ENCODE data around the gene GRIFIN. TPM values are rescaled to one million over a fixed set of nuclear protein-coding genes. Genes with fewer than 3 reads are reported as not detected.

Gene GRIFIN
- total and polyA plus RNA-seq, 2 donors (not counting 1 experiment from before 2014, with no cell fraction given): not detected

DNA sequence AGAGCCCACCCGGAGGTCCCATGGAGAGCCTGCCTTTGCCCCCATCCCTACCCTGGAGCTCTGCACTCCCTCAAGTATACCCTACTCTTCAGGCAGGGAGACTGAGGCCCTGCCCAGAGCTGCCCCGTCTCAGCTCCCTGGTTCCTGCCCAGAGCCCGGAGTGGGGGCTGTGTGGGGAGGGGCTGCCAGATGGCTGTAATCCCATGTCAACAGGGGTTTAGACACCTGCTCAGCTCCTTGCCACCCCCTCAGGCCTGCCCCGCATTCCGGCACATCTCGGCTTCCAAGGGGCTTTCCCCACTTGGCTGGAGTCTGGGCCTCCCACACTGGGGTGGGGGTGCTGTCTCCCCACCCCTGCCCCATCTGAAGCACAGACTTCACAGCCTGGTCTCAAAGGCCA lies 22.5 kb upstream of the GRIFIN start:
- no peak overlapping the region for H3K4me3 ChIP-seq (replicated peaks in 1 of 4; ENCODE audit: control extremely low read depth in 1 of 4, insufficient read depth in 1 of 4, low read depth in 3 of 4, low read length in 4 of 4)
- H3K4me1 ChIP-seq (ENCODE audit: control insufficient read depth, extremely low read depth, insufficient read depth, low read length): no peaks in the 10 kb centered on the region
- H3K79me2 ChIP-seq (ENCODE audit: control insufficient read depth, insufficient read depth, low read length): no peaks in the 10 kb centered on the region
- H4K20me1 ChIP-seq (ENCODE audit: control insufficient read depth, extremely low read depth, insufficient read depth, low read length): no peaks in the 10 kb centered on the region
- no peaks in the 10 kb centered on the region for H3K36me3 ChIP-seq (ENCODE audit: control insufficient read depth, insufficient read depth, low read length)
- DNase-seq (ENCODE audit: low read depth in 2 of 2): no peak
- peaks cover 9% of the 10 kb centered on the region for H3K27me3 ChIP-seq (ENCODE audit: control insufficient read depth, insufficient read depth, low read length)
- no peak overlapping the region for H2AFZ ChIP-seq (ENCODE audit: low read length)
- no peak overlapping the region for H3K4me2 ChIP-seq (ENCODE audit: extremely low read depth, insufficient read depth, low read length)
- no peak overlapping the region for H3K9ac ChIP-seq (ENCODE audit: insufficient read depth, low read length)
- TF ChIP-seq CTCF (conservative IDR thresholded peaks at IDR 0.05 in 1 of 2, IDR thresholded peaks at IDR 0.05 in 1 of 2; ENCODE audit: low read depth in 1 of 2, low read length in 2 of 2) (no peak), EZH2 (IDR thresholded peaks at IDR 0.05; ENCODE audit: low read length, missing control alignments) (no peak)
- H3K27ac ChIP-seq (ENCODE audit: insufficient read depth, low read length): no peak overlapping the region
- no peaks in the 10 kb centered on the region for H3K9me3 ChIP-seq (ENCODE audit: control insufficient read depth, insufficient read depth, low read depth, low read length)

GRCh38 chr7:2497500-2498336 lies 21.5 kb upstream of the GRIFIN start:
- Histone ChIP-seq H2AFZ (ENCODE audit: low read length) (no peak overlapping the region), H3K9ac (ENCODE audit: insufficient read depth, low read length) (no peak overlapping the region), H3K36me3 (ENCODE audit: control insufficient read depth, insufficient read depth, low read length) (no peaks in the 10 kb centered on the region), H3K79me2 (ENCODE audit: control insufficient read depth, insufficient read depth, low read length) (no peaks in the 10 kb centered on the region), H3K4me1 (ENCODE audit: control insufficient read depth, extremely low read depth, insufficient read depth, low read length) (no peaks in the 10 kb centered on the region), H3K27ac (ENCODE audit: insufficient read depth, low read length) (no peak overlapping the region), H3K4me3 (replicated peaks in 1 of 4; ENCODE audit: control extremely low read depth in 1 of 4, insufficient read depth in 1 of 4, low read depth in 3 of 4, low read length in 4 of 4) (no peak overlapping the region), H4K20me1 (ENCODE audit: control insufficient read depth, extremely low read depth, insufficient read depth, low read length) (no peaks in the 10 kb centered on the region), H3K4me2 (ENCODE audit: extremely low read depth, insufficient read depth, low read length) (no peak overlapping the region), H3K27me3 (ENCODE audit: control insufficient read depth, insufficient read depth, low read length) (peaks cover 9% of the 10 kb centered on the region), H3K9me3 (ENCODE audit: control insufficient read depth, insufficient read depth, low read depth, low read length) (no peaks in the 10 kb centered on the region)
- peak in 1 of 2 donors; percentile 61 for DNase-seq (ENCODE audit: low read depth in 2 of 2)
- TF ChIP-seq EZH2 (IDR thresholded peaks at IDR 0.05; ENCODE audit: low read length, missing control alignments) (no peak), CTCF (conservative IDR thresholded peaks at IDR 0.05 in 1 of 2, IDR thresholded peaks at IDR 0.05 in 1 of 2; ENCODE audit: low read depth in 1 of 2, low read length in 2 of 2) (no peak)

DNA sequence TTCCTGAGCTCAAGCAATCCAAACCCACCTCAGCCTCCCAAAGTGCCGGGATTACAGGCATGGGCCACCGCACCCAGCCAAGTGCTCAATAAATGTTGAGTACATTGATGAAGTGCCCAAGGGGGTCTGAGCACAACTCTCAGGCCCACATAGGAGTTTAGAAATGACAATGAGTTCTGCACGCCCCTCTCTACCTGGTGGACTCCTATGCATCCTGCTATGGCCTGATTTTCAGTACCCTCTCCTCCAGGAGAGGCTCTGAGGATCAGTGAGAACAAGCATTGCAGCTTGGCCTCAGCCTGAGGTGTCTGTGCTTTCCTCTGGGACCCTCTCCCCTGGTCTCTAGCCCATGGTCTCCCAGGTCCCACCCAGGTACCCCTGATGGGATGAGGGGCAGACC lies 20.9 kb upstream of the GRIFIN start:
- H4K20me1 ChIP-seq (ENCODE audit: control insufficient read depth, extremely low read depth, insufficient read depth, low read length): no peaks in the 10 kb centered on the region
- H3K9me3 ChIP-seq (ENCODE audit: control insufficient read depth, insufficient read depth, low read depth, low read length): no peaks in the 10 kb centered on the region
- no peak overlapping the region for H3K4me3 ChIP-seq (replicated peaks in 1 of 4; ENCODE audit: control extremely low read depth in 1 of 4, insufficient read depth in 1 of 4, low read depth in 3 of 4, low read length in 4 of 4)
- no peak overlapping the region for H3K27ac ChIP-seq (ENCODE audit: insufficient read depth, low read length)
- no peaks in the 10 kb centered on the region for H3K36me3 ChIP-seq (ENCODE audit: control insufficient read depth, insufficient read depth, low read length)
- H3K4me1 ChIP-seq (ENCODE audit: control insufficient read depth, extremely low read depth, insufficient read depth, low read length): no peaks in the 10 kb centered on the region
- H3K9ac ChIP-seq (ENCODE audit: insufficient read depth, low read length): no peak overlapping the region
- H2AFZ ChIP-seq (ENCODE audit: low read length): no peak overlapping the region
- DNase-seq (ENCODE audit: low read depth in 2 of 2): no peak
- TF ChIP-seq EZH2 (IDR thresholded peaks at IDR 0.05; ENCODE audit: low read length, missing control alignments): no peak
- no peak for TF ChIP-seq CTCF (conservative IDR thresholded peaks at IDR 0.05 in 1 of 2, IDR thresholded peaks at IDR 0.05 in 1 of 2; ENCODE audit: low read depth in 1 of 2, low read length in 2 of 2)
- peaks cover 9% of the 10 kb centered on the region for H3K27me3 ChIP-seq (ENCODE audit: control insufficient read depth, insufficient read depth, low read length)
- H3K79me2 ChIP-seq (ENCODE audit: control insufficient read depth, insufficient read depth, low read length): no peaks in the 10 kb centered on the region
- no peak overlapping the region for H3K4me2 ChIP-seq (ENCODE audit: extremely low read depth, insufficient read depth, low read length)

Measured in fibroblast of lung (primary cell).